ENCODE measurements around the gene ISOC1.
A peak's percentile ranks its signal among the peaks of the same experiment; 100 is the strongest.

ISOC1 gene

GRCh38 chr5:129078247-129078646 is 16.3 kb upstream of the ISOC1 start:
- Mint-ChIP-seq H3K9me3 (no peaks in the 10 kb centered on the region), H3K36me3 (no peaks in the 10 kb centered on the region), H3K4me1 (no peaks in the 10 kb centered on the region), H3K4me3 (no peak overlapping the region), H3K27ac (no peak overlapping the region)
- DNase-seq (ENCODE audit: low spot score in 2 of 2) (no peak), ATAC-seq (no peak)

DNA sequence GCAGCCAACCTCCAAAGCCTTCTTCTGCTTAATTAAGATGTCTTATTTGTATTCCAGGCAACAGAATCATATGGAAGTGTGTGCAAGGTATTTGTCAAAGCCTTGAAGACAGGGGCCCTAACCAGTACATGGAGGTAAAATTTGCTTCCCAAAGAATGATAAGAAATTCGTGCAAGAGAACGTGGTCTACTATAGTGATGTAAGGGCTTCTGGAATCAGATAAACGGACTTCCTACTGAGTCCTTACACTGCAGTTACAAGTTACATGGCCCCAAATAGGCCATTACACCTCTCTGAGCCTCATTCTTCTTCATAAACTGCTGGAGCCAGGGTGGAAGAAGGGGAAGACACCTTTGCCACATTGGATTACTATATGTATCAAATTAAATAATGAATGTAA is 15.9 kb upstream of the ISOC1 start:
- DNase-seq (ENCODE audit: low spot score in 2 of 2) (no peak), ATAC-seq (no peak)
- no peaks in the 10 kb centered on the region for H3K9me3 Mint-ChIP-seq
- no peak overlapping the region for H3K27ac Mint-ChIP-seq
- no peaks in the 10 kb centered on the region for H3K36me3 Mint-ChIP-seq
- H3K4me1 Mint-ChIP-seq, result no peaks in the 10 kb centered on the region
- H3K4me3 Mint-ChIP-seq, result no peak overlapping the region

GRCh38 chr5:129079496-129079895 is 15.1 kb upstream of the ISOC1 start:
- H3K4me1 Mint-ChIP-seq, result no peaks in the 10 kb centered on the region
- H3K36me3 Mint-ChIP-seq, result no peaks in the 10 kb centered on the region
- ATAC-seq (no peak), DNase-seq (ENCODE audit: low spot score in 2 of 2) (no peak)
- no peak overlapping the region for H3K27ac Mint-ChIP-seq
- H3K9me3 Mint-ChIP-seq, result no peaks in the 10 kb centered on the region
- H3K4me3 Mint-ChIP-seq, result no peak overlapping the region

DNA sequence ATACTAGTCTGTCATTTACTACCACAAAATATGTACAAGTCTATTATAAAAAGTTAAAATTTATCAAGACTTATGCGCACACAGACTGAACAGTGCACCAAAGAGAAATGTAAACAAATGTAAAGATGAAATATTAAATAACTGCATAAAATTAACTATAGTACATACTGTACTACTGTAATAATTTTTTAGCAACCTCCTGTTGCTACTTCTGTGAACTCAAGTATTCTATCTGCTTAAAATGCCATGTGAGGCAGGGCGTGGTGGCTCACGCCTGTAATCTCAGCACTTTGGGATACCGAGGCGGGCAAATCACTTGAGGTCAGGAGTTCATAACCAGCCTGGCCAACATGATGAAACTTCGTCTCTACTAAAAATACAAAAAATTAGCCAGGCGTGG is 13.8 kb upstream of the ISOC1 start:
- no peaks in the 10 kb centered on the region for H3K36me3 Mint-ChIP-seq
- no peak overlapping the region for H3K27ac Mint-ChIP-seq
- no peak for DNase-seq (ENCODE audit: low spot score in 2 of 2)
- no peak overlapping the region for H3K4me3 Mint-ChIP-seq
- ATAC-seq, result no peak
- no peaks in the 10 kb centered on the region for H3K9me3 Mint-ChIP-seq
- H3K4me1 Mint-ChIP-seq, result no peaks in the 10 kb centered on the region

GRCh38 chr5:129082225-129083136 is 12.1 kb upstream of the ISOC1 start:
- DNase-seq (ENCODE audit: low spot score in 2 of 2), result no peak
- H3K27ac Mint-ChIP-seq, result no peak overlapping the region
- no peaks in the 10 kb centered on the region for H3K4me1 Mint-ChIP-seq
- H3K9me3 Mint-ChIP-seq, result no peaks in the 10 kb centered on the region
- H3K36me3 Mint-ChIP-seq, result no peaks in the 10 kb centered on the region
- H3K4me3 Mint-ChIP-seq, result no peak overlapping the region
- ATAC-seq, result no peak

GRCh38 chr5:129094924-129095899 is 663 bp downstream of the ISOC1 start:
- H3K4me3 Mint-ChIP-seq, result peak overlapping the region; percentile 82
- peaks cover 8% of the 10 kb centered on the region for H3K36me3 Mint-ChIP-seq
- H3K9me3 Mint-ChIP-seq, result no peaks in the 10 kb centered on the region
- peak overlapping the region; percentile 68 for H3K27ac Mint-ChIP-seq
- peaks cover 19% of the 10 kb centered on the region for H3K4me1 Mint-ChIP-seq
- DNase-seq (ENCODE audit: low spot score in 2 of 2), result peak in 1 of 2 donors; percentile 80
- ATAC-seq, result peak; percentile 52

- ATAC-seq, result no peak
- Mint-ChIP-seq H3K4me3 (peak overlapping the region; percentile 82), H3K4me1 (peaks cover 20% of the 10 kb centered on the region), H3K9me3 (no peaks in the 10 kb centered on the region), H3K27ac (no peak overlapping the region), H3K36me3 (peaks cover 8% of the 10 kb centered on the region)
- no peak for DNase-seq (ENCODE audit: low spot score in 2 of 2)
Measured at GRCh38 chr5:129096382-129096991, 1.9 kb downstream of the ISOC1 start.

- no peak overlapping the region for H3K4me3 Mint-ChIP-seq
- H3K27ac Mint-ChIP-seq, result no peak overlapping the region
- peaks cover 28% of the 10 kb centered on the region for H3K4me1 Mint-ChIP-seq
- peaks cover 8% of the 10 kb centered on the region for H3K36me3 Mint-ChIP-seq
- ATAC-seq, result no peak
- no peak for DNase-seq (ENCODE audit: low spot score in 2 of 2)
- H3K9me3 Mint-ChIP-seq, result no peaks in the 10 kb centered on the region
Measured at GRCh38 chr5:129097498-129098296, 3.1 kb downstream of the ISOC1 start.

DNA sequence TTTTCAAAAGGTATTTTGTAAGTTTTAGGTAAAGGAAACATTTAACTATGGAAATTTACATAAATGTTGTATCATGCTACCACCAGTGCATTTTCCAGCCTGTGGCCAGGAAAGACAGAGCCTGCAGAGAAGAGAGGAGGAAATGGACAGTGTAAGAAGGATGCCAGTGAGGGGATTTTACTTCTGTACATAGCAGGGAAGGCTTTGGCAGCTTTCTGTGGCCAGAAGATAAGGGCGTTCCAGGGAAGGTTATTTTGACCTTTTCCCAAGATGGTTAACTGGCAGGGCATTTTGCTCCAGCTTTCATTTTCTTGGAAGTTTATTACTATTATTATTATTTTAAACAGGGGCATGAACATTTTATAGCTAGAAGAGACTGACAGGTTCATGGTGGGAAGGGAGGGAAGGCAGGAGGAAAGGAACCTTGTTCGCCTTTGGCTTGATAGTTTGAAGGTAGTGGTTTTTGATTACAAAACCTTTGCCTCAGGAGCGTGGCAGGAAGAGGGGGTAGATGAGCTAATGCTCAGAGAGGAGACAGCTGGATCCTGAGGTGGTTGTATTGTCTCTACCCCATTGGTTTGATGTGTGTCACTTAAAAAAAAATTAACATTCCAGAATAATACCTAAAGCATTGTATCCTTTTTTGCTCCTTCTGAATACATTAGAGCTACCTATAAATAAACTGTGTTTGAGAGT is 4.1 kb downstream of the ISOC1 start:
- H3K27ac Mint-ChIP-seq, result no peak overlapping the region
- peaks cover 8% of the 10 kb centered on the region for H3K36me3 Mint-ChIP-seq
- no peaks in the 10 kb centered on the region for H3K9me3 Mint-ChIP-seq
- no peak for DNase-seq (ENCODE audit: low spot score in 2 of 2)
- H3K4me3 Mint-ChIP-seq, result no peak overlapping the region
- no peak for ATAC-seq
- H3K4me1 Mint-ChIP-seq, result peaks cover 28% of the 10 kb centered on the region

DNA sequence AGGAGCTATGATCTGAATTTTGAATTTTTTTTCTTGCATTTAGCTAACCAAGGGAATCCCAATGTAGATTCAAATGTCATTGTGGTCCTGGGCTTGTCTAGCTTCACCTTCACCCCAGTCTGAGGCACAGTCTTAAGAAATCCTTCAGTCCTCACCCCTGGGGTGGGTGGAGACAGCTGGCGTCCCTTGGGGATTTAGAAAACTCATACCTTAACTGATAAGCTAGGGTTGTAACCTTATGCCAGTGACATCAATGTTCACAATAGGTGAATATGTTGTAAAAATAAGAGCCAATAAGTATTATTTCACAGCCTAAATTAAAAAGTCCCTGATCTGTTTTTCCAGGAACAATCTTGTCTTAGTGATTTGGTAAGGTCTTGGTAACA is 4.6 kb downstream of the ISOC1 start:
- no peak overlapping the region for H3K27ac Mint-ChIP-seq
- H3K4me3 Mint-ChIP-seq, result no peak overlapping the region
- H3K36me3 Mint-ChIP-seq, result peaks cover 8% of the 10 kb centered on the region
- ATAC-seq (no peak), DNase-seq (ENCODE audit: low spot score in 2 of 2) (no peak)
- H3K9me3 Mint-ChIP-seq, result no peaks in the 10 kb centered on the region
- H3K4me1 Mint-ChIP-seq, result peaks cover 28% of the 10 kb centered on the region

DNA sequence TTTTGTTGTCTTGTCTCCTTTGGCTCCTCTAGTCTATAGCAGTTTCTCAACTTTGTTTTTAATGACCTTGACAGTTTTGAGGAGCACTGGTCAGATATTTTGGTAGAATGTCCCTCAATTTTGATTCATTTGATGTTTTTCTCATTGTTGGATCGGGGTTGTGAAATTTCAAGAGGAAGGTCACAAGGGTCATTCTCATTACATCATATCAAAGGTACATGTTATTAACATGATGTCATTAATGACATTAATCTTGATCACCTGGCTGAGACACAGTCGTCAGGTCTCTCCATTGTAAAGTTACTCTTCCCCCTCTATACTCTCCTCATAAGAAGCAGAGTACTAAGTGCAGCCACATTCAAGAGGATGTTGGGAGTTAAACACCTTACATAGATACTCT is 7.2 kb downstream of the ISOC1 start:
- no peaks in the 10 kb centered on the region for H3K9me3 Mint-ChIP-seq
- ATAC-seq (no peak), DNase-seq (ENCODE audit: low spot score in 2 of 2) (no peak)
- H3K4me3 Mint-ChIP-seq, result no peak overlapping the region
- H3K4me1 Mint-ChIP-seq, result peaks cover 20% of the 10 kb centered on the region
- H3K36me3 Mint-ChIP-seq, result peaks cover 19% of the 10 kb centered on the region
- no peak overlapping the region for H3K27ac Mint-ChIP-seq

- no peak for DNase-seq (ENCODE audit: low spot score in 2 of 2)
- Mint-ChIP-seq H3K36me3 (peaks cover 29% of the 10 kb centered on the region), H3K4me3 (no peak overlapping the region), H3K4me1 (peaks cover 14% of the 10 kb centered on the region), H3K27ac (no peak overlapping the region), H3K9me3 (no peaks in the 10 kb centered on the region)
- no peak for ATAC-seq
Measured at GRCh38 chr5:129103397-129103796, 8.8 kb downstream of the ISOC1 start.

- ATAC-seq (no peak), DNase-seq (ENCODE audit: low spot score in 2 of 2) (no peak)
- Mint-ChIP-seq H3K4me1 (peaks cover 9% of the 10 kb centered on the region), H3K4me3 (no peak overlapping the region), H3K9me3 (no peaks in the 10 kb centered on the region), H3K27ac (no peak overlapping the region), H3K36me3 (peaks cover 38% of the 10 kb centered on the region)
Measured at GRCh38 chr5:129104915-129105455, 10.4 kb downstream of the ISOC1 start.

GRCh38 chr5:129107637-129108036 is 13.1 kb downstream of the ISOC1 start:
- ATAC-seq (no peak), DNase-seq (ENCODE audit: low spot score in 2 of 2) (no peak)
- H3K4me1 Mint-ChIP-seq, result peaks cover 6% of the 10 kb centered on the region
- H3K4me3 Mint-ChIP-seq, result no peak overlapping the region
- H3K9me3 Mint-ChIP-seq, result no peaks in the 10 kb centered on the region
- no peak overlapping the region for H3K27ac Mint-ChIP-seq
- H3K36me3 Mint-ChIP-seq, result peaks cover 44% of the 10 kb centered on the region

All from stimulated activated effector memory CD8-positive, alpha-beta T cell treated with anti-CD3 and anti-CD28 coated beads, Interleukin-12 subunit alpha, Interleukin-12 subunit beta, amount 100 ng/mL, for 72 hours (primary cell).